Ishikawa (cell line): Measurements from ENCODE around the gene PTRH1.

Source experiments
- CEBPB ChIP-seq: IDR thresholded peaks from 2 replicates; pipeline ENCODE4 v1.6.1; 2012
- EGR1 ChIP-seq: IDR thresholded peaks from 2 replicates; pipeline ENCODE4 v1.6.1; 2012
- EP300 ChIP-seq: IDR thresholded peaks from 2 replicates; pipeline ENCODE4 v1.6.1; 2012; ENCODE audit warnings: borderline replicate concordance
- RAD21 ChIP-seq: IDR thresholded peaks from 2 replicates; pipeline ENCODE4 v1.6.1; 2012; ENCODE audit warnings: low read depth
- TAF1 ChIP-seq: IDR thresholded peaks from 2 replicates; pipeline ENCODE4 v1.6.1; 2012; ENCODE audit warnings: low read depth, mild to moderate bottlenecking
- TCF12 ChIP-seq: IDR thresholded peaks from 2 replicates; pipeline ENCODE4 v1.6.1; 2012; ENCODE audit warnings: low read depth
- USF1 ChIP-seq: IDR thresholded peaks from 2 replicates; pipeline ENCODE4 v1.6.1; 2012
- YY1 ChIP-seq: IDR thresholded peaks from 2 replicates; pipeline ENCODE4 v1.6.1; 2012; ENCODE audit warnings: low read depth
- ZBTB7A ChIP-seq: IDR thresholded peaks from 2 replicates; pipeline ENCODE4 v1.6.1; 2012; ENCODE audit warnings: low read depth
- TF ChIP-seq, protein P1 (sequence below): IDR thresholded peaks from 2 replicates; pipeline ENCODE4 v1.6.1; 2012; ENCODE audit warnings: low read depth, mild to moderate bottlenecking

DNA sequence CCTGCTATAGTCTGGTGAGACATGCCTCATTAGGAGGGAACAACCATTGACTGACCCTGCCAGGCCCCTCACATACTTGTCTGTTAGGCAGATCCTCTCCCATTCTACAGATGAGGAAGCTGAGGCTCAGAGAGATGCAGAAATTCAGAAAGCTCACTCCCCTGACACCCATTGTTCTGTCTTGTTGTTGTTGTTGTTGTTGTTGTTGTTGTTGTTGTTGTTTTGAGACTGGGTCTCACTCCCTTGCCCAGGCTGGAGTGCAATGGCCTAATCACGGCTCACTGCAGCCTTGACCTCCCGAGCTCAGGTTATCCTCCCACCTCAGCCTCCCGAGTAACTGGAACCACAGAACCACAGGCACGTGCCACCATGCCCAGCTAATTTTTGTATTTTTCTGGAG lies 21.8 kb downstream of the PTRH1 start:
- TF ChIP-seq YY1 (no peak), ZBTB7A (no peak), TAF1 (no peak), EGR1 (no peak), CEBPB (no peak), RAD21 (no peak), TCF12 (no peak), USF1 (no peak), EP300 (no peak)
- TF ChIP-seq, protein P1, sequence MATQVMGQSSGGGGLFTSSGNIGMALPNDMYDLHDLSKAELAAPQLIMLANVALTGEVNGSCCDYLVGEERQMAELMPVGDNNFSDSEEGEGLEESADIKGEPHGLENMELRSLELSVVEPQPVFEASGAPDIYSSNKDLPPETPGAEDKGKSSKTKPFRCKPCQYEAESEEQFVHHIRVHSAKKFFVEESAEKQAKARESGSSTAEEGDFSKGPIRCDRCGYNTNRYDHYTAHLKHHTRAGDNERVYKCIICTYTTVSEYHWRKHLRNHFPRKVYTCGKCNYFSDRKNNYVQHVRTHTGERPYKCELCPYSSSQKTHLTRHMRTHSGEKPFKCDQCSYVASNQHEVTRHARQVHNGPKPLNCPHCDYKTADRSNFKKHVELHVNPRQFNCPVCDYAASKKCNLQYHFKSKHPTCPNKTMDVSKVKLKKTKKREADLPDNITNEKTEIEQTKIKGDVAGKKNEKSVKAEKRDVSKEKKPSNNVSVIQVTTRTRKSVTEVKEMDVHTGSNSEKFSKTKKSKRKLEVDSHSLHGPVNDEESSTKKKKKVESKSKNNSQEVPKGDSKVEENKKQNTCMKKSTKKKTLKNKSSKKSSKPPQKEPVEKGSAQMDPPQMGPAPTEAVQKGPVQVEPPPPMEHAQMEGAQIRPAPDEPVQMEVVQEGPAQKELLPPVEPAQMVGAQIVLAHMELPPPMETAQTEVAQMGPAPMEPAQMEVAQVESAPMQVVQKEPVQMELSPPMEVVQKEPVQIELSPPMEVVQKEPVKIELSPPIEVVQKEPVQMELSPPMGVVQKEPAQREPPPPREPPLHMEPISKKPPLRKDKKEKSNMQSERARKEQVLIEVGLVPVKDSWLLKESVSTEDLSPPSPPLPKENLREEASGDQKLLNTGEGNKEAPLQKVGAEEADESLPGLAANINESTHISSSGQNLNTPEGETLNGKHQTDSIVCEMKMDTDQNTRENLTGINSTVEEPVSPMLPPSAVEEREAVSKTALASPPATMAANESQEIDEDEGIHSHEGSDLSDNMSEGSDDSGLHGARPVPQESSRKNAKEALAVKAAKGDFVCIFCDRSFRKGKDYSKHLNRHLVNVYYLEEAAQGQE = no peak
